ENCODE data around the gene MED12L.
A peak's percentile ranks its signal among the peaks of the same experiment; 100 is the strongest.
"Not testable (repeated sequence)": the region's sequence is repeated elsewhere in the genome, so short reads cannot be mapped to it uniquely, and the experiment has no call there.

MED12L gene

DNA sequence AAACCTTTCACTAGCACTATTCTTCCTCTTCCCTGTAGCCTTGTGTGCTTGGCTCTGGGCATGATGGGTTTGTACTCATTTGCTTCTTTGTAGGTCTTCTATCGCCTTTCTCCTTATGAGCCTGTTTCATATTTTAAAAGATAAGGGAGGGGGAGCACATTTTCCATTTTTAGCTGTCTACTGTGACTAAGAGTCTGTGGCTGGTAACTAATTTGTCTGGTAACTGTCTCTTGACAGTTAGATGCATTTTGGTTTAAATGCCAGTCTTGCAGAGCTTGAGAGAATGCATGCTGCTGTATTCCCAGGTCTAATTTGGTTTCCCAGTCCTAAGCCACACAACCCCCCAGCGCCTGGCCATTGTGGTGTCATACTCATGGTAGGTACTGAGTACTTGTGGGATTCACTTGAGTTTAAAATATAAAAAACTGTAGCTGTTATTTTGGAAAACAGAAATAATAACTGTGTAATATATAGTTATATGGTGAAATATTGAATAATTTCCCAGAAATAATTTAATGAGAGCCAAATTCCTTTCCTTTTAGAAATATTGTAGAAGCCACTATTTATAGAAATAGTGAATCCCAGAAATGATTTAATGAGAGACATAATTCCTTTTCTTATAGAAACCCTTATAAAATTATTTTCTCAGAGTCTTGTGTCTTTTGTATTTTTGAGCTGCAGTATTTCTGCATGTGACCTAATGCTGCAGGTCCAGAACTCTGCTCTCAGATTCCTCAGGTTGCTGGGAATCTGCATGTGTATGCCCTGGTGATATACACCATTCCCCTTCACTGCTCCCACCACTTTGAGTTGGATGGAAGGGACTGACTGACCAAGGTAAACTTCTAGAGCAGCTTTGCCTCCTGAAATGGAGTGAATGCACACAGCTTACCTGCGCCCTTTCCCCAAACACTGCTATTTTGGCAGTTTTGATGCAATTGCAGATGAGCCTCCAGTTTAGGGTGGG, 131.5 kb downstream of the MED12L start:
- no peak for DNase-seq

DNA sequence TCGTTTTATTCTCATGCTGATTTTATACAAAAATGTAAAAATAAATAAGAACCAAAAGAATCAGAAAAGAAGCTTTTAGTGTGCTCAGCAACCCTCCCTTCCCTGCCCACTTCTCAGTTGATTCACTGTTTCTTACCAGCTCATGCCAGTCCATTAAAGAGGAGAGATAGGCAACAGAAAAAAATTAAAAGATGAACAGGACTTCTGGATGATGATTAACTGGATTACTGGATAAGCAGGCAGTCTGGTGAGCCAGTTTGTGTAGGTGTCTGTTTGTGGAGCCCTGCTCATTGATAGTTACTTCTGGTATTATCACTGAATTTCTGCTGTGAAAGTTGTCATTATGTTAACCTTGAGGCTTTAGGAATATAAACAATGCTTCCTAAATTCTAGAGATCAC, 132.7 kb downstream of the MED12L start:
- peak in 1 of 2 experiments; percentile 11 for DNase-seq

DNA sequence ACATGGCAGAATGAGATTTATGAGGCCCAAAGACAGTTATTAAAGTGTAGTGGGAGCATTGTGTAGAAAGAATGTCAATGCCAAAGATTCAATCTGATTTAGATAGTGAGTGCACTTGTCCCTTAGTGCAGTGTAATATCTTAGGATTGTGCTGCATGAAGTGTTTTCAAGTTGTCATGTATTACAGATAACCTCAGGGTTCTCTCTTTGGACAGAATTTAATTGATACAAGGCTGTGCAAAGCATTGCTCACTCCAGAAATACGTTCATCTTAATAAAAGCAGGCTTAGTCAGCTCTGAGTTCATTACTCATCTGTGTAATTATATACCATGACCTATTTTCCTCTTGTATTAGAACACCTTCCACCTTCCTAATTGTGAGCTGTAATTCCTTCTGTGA, 133.6 kb downstream of the MED12L start:
- peak in 1 of 2 experiments; percentile 31 for DNase-seq

DNA sequence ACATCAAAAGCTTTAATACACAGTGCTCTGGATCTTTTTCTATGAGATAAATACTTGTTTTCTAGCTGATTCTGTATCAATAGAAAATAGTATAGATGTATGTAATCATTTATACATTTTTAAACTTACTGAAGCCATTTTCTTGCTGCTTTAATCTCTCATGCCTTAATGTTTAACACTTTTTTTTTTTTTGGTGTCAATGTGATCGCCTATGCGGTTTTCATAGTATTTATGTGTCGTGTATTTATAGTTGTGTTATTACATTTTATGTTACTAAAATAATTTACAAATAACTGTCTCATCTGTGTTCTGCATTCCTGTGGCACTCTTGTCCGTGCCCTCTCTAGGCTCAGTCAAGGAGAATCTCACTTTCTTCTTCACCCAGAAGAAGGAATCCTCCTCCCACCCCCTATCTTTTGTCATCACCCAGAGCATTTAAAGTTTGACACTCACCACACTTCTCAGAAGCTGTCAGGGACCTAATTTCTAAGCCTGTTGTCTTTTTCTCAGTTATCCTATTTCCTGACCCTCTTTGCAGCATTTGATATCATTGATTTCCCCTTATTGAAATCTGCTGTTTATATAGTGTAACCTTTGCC, 138.9 kb downstream of the MED12L start:
- DNase-seq = no peak

DNA sequence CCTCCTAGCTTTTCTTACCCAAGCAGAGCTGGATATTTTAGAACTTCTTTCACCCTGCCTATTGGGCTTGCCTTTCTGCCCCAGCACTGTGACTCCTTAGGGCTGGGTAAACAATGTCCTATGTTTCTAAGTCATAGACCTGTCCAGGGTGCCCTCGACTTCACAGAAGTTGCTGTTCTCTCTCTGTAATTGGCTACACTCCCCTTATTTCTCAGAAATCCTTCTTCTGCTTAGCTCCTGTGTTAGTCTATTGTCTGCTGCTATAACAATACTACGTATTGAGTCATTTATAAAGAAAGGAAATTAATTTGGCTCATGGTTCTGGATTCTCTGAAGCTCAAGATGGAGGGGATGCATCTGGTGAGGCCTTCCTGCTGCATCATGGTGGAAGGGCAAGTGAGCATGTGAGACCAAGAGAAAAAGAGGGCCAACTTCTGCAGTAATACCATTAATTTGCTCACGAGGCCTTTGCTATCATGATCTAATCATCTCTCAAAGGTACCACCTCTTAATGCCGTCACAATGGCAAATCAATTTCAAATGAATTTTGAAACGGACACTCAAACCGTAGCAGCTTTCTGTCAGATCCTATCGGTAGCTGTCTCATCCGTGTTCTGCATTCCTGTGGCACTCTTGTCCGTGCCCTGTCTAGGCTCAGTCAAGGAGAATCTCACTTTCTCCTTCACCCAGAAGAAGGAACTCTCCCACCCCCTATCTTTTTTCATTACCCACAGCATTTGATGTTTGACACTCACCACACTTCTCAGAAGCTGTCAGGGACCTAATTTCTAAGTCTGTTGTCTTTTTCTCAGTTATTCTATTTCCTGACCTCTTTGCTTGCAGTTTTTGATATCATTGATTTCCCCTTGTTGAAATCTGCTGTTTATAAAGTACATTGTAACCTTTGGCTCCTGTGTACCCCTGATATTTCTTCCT, 139.8 kb downstream of the MED12L start:
- DNase-seq = no peak

DNA sequence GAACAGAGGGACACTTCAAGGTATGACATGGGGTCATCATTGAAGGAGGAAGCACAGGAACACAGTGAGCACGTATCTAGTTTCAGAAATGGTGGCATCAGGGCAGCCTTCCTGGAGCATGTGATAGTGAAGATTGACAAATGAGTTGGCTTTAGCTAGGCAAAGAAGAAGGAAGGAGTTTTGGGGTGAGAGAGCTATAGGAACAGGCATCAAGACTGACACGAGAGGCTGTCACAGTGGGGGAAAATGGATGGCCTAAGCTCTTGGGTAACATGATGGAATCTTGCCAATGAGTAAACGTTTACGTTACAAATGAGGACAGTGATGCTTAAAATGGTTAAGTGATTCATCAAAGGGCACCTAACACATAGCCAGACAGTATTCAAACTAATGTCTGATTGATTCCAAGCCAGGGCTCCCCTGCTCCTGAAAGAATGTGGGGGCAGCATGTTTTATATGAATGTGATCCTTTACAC, 140.7 kb downstream of the MED12L start:
- DNase-seq = no peak

DNA sequence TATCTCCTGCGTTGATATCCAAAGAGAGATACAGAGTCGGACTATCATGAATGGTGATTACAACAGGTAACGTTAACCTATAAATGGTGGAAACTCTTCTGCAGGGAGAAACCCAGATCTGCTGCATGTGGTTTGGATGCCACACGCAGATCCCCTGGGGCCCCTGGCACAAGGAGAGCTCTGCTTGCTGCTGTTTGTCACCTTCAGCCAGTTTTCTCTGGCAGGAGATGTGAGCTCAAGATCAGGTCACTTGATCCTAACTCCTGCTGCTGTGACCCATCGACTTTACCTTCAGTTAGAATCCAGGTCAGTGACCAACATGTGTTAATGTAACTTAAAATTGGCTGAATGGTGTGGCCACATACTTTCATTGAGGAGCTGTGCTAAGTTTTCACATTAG, 141.4 kb downstream of the MED12L start:
- no peak for DNase-seq

DNA sequence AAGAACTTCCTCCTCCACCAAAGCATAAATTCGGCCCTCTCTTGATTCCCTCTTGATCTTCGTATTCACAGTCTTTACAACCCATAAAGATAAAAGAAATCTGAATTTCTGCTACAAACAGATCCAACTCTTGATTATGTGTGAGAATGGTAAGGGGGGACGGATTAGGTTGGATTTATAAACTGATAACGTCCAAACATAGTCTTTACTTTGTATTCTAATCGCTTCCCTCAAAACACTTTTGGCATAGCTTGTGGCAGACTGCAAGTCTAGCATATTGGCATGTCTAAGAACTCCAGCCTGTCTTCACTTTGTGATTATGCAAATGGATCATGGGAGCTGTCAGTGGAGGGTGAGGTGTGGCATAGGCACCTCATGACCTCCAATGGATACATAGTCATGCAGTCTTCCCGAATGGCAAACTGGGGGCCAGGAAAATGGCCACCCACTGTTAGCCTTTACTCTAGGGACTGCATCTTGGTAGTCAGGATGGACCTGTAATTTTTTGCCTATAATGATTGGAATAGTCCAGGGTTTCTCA, 141.9 kb downstream of the MED12L start:
- no peak for DNase-seq

DNA sequence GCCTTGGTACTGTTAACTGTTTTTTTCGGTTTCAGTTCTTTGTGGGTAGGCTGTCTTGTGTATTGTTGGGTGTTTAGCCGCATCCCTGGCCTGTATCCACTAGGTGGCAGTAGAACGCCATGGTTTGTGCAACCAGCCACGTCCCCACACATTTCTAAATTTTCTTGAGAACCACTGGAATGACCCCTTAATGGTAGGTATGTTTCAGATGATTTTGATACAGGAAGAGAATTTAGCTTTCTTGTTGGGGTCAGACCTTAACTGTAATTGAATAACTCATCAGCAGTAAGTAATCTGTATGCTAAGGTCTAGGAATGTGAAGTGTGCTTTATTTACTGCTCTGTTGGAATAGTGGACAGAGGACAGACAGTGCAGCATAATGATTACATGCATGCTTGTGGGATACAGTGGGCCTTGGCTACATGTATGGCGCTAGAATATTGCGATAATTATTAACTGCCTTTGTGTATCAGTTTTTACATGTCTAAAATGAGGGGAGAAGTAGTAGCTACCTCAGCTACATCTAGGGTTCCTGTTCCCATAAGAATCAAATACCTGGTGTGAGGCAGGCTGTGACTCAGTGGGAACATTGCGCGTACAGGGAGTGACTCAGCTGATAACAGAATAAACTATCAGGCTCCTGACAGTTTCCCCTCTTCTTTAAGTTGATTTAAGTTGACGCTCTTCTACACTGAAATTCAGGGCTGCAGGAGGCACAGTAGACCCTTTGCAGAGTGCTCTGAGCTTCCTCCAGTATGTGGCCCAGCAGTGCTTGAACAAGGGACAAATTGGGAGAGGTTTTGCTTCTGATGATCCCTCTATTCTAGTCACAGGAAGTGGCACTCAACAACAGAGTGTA, 142.6 kb downstream of the MED12L start:
- DNase-seq = peak; percentile 43 to 70

DNA sequence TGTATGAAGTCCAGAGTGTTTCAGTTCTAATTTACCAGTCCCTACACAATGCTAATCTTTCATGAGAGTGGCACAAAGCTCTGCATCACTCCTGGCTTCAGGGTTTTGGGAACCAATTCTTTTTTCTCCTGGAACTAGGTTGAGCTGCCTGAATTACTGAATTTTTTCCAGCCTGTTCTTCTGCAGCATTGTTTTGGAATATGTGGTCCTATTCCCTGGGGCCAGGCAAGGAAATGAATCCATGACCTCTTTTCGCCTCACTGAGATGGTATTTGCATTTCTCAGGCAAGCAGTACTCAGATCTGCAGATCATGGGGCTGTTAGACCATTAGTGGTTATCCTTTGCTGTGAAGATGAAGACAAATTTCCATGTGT, 143.2 kb downstream of the MED12L start:
- no peak for DNase-seq

DNA sequence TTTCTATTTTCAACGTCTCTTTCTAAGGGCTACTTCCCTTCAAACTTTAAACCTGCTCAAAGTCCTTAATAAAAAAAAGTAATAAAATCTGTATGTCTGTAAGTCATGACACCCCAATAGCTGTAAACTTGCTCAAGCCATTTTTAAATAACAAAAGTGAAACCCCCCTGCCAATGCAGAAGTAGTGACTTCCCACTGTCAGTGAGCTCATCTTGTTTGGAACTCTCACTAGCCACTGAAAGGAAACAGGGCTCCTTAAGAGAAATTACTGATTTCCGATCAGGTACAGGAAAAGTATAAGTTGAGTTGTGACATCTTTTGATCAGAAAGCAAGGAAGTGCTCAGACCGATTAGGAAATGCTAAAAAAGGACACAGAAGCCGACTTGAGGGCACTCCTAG, 145.2 kb downstream of the MED12L start:
- no peak for DNase-seq

DNA sequence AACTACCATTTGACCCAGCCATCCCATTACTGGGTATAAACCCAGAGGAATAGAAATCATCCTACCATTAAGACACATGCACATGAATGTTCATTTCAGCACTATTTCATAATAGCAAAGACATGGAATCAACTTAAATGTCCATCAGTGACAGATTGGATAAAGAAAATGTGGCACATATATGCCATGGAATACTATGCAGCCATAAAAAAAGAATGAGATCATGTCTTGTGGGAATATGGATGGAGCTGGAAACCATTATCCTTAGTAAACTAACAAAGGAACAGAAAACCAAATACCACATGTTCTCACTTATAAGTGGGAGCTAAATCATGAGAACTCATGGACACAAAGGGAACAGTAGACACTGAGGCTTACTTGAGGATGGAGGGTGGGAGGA, 146.9 kb downstream of the MED12L start:
- not testable (repeated sequence) for DNase-seq

DNA sequence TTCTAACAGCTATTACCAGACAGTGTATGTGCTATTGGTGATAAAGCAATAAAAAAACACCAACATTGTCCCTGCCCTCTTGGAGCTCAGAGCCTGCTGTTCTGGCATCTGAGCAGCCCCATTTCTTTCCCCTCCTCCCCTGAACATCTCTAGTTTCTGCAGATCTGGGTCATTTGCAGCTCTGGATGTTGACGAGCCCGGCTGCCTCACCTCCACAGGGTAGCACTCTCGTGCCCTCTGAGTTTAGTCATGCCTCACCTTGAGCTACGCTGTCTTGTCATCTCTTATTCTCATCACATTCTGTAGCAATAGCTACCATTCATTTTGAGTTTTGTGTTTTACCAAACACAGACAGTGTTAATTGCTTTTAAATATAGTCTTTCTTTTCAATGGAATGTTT, 147.5 kb downstream of the MED12L start:
- DNase-seq = no peak

DNA sequence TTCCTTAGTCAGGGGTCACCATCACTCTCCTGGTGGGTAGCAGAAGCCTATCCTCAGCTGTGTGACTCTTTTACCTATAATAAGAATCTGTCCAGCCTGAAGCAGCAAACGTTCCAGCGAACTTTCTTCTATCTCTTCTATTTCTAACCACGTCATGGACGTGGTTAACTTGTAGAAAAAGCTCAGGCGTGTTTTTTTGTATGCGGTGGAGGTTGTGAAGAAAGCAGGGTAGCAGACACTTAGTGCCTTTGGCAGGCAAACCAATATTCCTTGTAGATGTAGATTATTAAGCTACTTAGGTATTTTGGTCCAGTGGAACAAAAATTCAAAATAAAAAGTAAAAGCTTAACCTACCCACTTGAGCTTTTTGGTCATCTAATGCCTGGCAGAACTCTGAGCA, 149.4 kb downstream of the MED12L start:
- DNase-seq = no peak

DNA sequence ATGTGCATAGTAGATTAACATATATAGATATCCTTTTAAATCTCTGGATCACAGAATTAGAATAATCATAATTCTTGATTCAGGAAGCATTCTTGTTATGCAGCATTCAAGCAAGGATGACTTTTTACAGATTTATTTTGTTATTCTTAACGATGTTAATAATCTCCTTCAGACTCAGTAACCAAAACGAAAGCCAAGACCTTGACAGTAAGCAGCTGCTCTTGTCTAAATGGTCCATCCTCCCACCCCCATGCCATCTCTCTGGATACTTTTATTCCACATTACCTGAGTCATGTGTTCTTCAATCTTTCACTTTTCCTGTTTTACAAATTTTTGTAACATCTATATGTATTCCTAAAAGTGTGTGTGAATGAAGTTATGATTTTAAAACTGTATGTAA, 150.9 kb downstream of the MED12L start:
- no peak for DNase-seq

DNA sequence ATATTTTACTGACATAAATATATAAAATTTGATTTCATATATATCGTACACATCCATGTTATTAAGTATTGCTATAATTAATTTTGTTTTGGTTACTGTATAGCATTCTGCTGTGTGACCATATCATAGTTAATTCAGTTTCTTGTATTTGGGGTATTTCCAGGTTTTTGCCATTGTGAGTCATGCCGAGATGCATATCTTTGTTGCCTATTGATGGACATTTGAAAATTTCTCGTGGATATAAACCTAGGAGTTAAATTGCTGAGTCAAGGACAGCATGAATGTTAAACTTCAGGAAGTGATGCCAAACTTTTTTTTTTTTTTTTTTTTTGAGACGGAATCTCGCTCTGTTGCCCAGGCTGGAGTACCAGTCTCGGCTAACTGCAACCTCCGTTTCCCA, 151.3 kb downstream of the MED12L start:
- DNase-seq = no peak

DNA sequence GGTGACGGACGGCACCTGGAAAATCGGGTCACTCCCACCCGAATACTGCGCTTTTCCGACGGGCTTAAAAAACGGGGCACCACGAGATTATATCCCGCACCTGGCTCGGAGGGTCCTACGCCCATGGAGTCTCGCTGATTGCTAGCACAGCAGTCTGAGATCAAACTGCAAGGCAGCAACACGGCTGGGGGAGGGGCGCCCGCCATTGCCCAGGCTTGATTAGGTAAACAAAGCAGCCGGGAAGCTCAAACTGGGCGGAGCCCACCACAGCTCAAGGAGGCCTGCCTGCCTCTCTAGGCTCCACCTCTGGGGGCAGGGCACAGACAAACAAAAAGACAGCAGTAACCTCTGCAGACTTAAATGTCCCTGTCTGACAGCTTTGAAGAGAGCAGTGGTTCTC, 156.5 kb downstream of the MED12L start:
- DNase-seq = not testable (repeated sequence)

DNA sequence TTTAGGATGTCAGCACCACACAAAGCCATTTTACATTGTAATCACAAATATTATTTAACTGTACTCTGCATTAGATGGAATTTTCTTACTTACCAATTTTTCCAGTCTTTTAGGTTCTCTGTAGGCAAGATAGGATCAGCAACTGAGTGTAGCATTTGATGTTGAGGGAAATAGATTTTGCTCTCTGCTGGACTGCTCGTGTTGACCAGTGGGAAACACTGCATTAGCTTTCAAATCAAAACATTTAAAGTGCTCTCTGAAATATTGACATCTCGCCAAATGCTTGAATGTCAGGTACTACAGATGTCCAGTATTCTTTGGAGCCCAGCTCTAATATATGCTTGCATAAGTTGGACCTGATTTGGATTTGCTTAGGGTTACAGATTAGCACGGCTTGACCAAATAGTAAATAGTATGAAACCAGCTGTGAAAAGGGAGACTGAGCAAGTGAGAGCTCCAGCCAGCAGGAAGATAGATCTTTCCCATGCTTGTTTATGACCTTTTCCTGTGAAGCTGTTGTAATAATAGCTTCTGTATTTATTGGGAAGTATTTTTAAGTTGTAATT, 163.4 kb downstream of the MED12L start:
- DNase-seq = no peak

DNA sequence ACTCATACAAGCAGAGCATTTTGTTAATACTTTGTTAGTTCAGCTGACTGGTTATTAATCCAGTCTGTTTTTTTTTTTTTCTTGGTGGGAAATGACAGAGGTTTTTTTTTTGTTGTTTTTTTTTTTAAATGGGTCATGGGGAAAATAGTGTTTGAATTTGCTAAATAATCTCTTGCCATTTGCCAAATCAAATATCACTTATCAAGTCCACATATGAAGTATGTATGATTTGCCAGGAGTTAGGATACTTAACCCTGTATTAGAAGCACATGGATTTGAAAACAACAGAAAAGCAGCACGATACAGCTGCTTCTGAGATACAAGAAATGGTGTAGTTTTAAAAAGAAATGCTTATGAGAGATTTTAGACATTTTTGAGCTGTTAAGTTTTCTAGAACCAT, 171.3 kb downstream of the MED12L start:
- no peak for DNase-seq

DNA sequence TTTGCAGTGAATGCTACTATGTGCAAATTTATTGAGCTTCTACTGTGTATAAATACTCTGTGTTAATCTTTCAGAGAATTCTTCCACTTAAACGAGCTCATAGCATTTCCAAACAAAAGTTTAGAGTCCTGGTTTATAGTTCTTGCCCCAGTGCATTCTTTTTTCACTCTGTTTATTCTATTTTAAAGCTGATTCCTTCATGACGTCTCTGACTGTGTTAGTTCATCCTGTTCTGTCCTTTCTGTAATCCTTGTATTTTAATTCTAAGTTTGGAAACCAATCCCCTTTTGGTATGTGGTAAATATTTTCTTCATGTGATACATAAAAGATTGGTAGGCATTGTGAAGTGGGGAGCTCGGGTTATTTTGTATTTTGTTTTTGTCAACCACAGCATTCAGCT, 174.2 kb downstream of the MED12L start:
- no peak for DNase-seq

DNA sequence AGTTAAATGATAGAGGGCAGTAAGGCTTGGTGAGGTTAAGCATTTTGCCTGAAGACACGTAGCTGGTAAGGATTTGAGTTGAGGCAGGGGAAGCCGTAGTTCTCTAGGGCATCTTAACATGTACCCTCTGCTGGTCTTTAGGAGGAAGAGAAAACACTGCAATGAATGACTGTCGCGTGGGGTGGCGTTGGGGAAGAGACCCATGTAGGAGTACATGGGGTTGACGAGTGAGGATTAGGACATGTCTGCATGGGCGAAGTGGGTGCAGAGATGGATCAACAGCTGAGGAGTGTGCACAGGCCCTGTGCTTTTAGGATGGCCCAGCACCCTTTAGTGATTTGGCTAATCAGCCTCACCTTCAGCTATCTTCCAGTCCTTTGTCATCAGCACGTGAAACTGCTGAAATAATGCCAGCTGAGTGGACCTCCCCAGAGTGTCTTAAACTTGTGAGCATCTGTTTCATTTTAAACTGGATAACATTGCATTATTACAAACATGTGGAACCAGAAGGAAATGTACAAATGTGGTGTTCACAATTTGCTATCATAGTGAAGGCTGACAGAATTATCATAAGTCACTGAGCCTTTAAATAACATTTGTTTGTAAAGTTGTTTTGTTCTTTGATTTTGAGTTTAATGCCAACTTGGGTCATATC, 177.5 kb downstream of the MED12L start:
- peak; percentile 65 to 86 for DNase-seq

Measured in NCI-H524 (cell line).